AG04450 (cell line): Measurements from ENCODE around the gene FRAS1. TPM values are rescaled to one million over a fixed set of nuclear protein-coding genes. Genes with fewer than 3 reads are reported as not detected.

Experiments
- CTCF ChIA-PET: fragments of 300-600, 350-600 bp; formaldehyde crosslinking; extraction: SDS; loops from one replicate; lab custom pipeline; 2022; ENCODE audit warnings: antibody characterized with exemption, inconsistent platforms; lab: Charles Lee
- POLR2A ChIA-PET: fragments of 350-600 bp; formaldehyde crosslinking; extraction: SDS; loops from one replicate; lab custom pipeline; 2021; ENCODE audit warnings: antibody characterized with exemption, inconsistent platforms; lab: Yijun Ruan, JAX
- DNase-seq: peaks from one replicate; pipeline ENCODE4 v3.0.0-alpha.2; 2011; ENCODE audit warnings: low read depth, low spot score
- H3K27ac ChIP-seq: one replicate; pipeline ENCODE4 v1.5.1; 2012; ENCODE audit warnings: low read depth, low read length, control low read depth
- H3K27me3 ChIP-seq: one replicate; pipeline ENCODE4 v1.6.0; 2012; ENCODE audit warnings: low read length; ENCODE audit not compliant: control insufficient read depth, insufficient read depth
- H3K4me3 ChIP-seq: 2 replicates; pipeline ENCODE4 v1.5.1; 2011; ENCODE audit warnings: mild to moderate bottlenecking, low read depth, low read length, control low read depth
- H3K9me3 ChIP-seq: 2 replicates; pipeline ENCODE4 v1.5.1; 2012; ENCODE audit warnings: low read length; ENCODE audit not compliant: control insufficient read depth, insufficient read depth
- polyA plus RNA-seq: library from polyadenylated mRNA; depleted of rRNA; stranded (reverse); fragments of >200 nt; gene quantifications from 2 replicates; pipeline ENCODE4 v1.2.3, GENCODE V29; 2011
- TF ChIP-seq, protein P1 (sequence below): IDR thresholded peaks from 2 replicates; pipeline ENCODE4 v1.5.1; 2011; ENCODE audit warnings: low read depth, low read length, control low read depth, inconsistent platforms

FRAS1 gene
- polyA plus RNA-seq, 1 experiment, result 0.21 TPM

DNA sequence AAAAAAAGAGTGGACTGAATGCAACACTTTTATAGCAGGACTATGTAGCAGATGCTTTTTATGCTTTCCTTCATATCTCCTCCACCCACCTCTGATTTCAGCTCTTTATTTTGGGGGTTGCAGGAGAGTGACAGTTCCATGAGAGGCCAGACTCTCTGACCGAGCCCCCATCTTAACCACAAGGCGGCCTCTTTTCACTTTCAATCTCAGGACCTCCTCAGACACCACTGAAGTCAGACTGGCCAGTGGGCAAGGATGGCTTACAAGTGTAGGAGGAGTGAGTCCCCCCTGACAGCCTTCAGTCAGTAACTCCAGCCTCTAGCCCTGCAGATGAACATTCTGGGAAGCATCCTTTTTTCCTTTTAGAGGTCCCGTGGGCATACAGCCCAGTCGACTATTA is 140.8 kb downstream of the FRAS1 start:
- CTCF ChIA-PET, result no interaction called here

DNA sequence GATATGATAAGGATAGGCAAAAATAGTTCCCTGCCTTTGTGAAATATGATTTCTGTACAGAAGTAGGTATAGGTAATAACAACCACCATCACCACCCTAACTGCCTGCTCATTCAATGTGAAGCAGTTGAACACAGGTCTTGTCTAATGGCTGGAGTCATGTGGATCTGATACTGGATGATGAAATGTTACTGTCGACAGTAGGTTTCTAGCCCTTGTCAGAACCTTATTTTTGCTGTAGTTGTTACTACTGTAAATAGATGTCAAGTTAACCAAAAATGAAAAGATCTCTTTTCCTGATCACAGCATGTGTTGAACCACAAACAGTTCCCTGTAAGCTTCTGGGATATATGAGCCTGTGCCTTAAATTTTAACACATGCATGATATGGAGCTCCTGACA is 142.9 kb downstream of the FRAS1 start:
- H3K9me3 ChIP-seq, result peaks cover 3% of the 10 kb centered on the region; the same call in 1 of the 2 replicates
- CTCF ChIA-PET, result no interaction called here
- no peak for DNase-seq
- POLR2A ChIA-PET, result no interaction called here
- H3K27me3 ChIP-seq, result peaks cover 2% of the 10 kb centered on the region
- no peak overlapping the region for H3K27ac ChIP-seq
- TF ChIP-seq, protein P1, sequence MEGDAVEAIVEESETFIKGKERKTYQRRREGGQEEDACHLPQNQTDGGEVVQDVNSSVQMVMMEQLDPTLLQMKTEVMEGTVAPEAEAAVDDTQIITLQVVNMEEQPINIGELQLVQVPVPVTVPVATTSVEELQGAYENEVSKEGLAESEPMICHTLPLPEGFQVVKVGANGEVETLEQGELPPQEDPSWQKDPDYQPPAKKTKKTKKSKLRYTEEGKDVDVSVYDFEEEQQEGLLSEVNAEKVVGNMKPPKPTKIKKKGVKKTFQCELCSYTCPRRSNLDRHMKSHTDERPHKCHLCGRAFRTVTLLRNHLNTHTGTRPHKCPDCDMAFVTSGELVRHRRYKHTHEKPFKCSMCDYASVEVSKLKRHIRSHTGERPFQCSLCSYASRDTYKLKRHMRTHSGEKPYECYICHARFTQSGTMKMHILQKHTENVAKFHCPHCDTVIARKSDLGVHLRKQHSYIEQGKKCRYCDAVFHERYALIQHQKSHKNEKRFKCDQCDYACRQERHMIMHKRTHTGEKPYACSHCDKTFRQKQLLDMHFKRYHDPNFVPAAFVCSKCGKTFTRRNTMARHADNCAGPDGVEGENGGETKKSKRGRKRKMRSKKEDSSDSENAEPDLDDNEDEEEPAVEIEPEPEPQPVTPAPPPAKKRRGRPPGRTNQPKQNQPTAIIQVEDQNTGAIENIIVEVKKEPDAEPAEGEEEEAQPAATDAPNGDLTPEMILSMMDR, result no peak
- H3K4me3 ChIP-seq, result no peak overlapping the region

More for the DNA sequence above, 140.8 kb downstream of the FRAS1 start:
- POLR2A ChIA-PET, result no interaction called here
- peaks cover 2% of the 10 kb centered on the region for H3K27me3 ChIP-seq
- no peak overlapping the region for H3K27ac ChIP-seq
- H3K4me3 ChIP-seq, result no peak overlapping the region
- TF ChIP-seq, protein P1, result no peak
- no peak for DNase-seq
- H3K9me3 ChIP-seq, result peaks cover 3% of the 10 kb centered on the region; the same call in 1 of the 2 replicates

DNA sequence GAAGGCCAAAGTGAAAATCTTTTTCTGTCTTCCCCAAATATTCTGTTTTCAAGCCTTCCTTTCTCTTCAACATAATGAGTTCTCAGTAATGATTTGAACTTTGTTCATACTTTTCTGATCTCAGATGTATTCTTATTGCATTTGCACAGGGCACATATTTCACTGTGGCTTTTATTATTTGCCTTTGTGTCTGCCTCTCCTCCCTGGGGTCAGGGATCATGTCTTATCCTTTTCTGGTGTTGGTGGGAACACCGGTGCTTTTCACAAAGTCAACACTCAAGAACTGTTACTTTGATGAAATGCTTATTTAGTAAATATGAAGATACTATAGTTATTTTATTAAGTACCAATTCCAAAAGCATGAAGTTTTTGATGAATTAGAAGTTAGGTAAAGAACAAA is 143.8 kb downstream of the FRAS1 start:
- Histone ChIP-seq H3K4me3 (no peak overlapping the region), H3K9me3 (no peaks in the 10 kb centered on the region), H3K27me3 (peaks cover 2% of the 10 kb centered on the region), H3K27ac (no peak overlapping the region)
- no peak for DNase-seq
- ChIA-PET CTCF (no interaction called here), POLR2A (no interaction called here)
- TF ChIP-seq, protein P1, result no peak

DNA sequence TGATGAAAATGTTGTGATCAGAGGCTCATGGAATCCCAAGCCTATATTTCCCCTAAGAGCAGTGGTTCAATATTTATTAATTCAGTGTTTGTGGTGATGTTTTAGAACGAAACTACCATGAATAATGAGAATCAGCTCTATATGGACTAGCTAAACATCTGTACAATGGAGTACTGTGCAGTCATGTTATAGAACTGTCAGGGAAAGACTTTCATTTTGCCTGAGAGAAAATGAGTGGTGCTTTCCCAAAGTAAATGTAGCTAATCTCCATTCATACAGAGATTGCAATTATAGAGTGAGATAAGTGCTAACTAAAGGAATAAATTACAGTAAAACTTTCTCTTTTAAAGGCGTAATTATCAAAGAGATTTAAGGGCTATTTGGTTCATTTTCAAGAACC is 147.1 kb downstream of the FRAS1 start:
- TF ChIP-seq, protein P1, result no peak

DNA sequence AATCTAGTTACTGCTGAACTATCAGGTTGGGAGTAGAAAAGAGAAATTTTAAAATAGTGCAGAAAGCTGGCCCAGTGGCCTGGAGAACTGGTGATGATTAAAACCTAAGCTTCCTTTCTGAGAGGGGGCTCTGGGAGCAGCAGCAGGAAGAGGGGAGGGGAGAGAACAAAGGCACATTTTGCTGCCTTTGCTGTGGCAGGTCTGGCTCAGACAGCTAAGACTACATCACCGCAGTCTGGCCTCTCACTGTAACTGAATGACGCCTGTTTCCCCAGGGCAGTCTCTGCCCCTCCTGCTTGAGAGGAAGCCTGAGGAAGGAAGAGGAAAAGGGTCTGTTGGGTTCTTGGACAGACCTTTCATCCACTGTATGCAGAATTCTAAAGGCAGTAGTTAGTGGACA is 148.5 kb downstream of the FRAS1 start:
- TF ChIP-seq, protein P1, result no peak
- POLR2A ChIA-PET, result no interaction called here
- DNase-seq, result no peak
- CTCF ChIA-PET, result no interaction called here
- Histone ChIP-seq H3K4me3 (no peak overlapping the region), H3K9me3 (no peaks in the 10 kb centered on the region), H3K27me3 (no peaks in the 10 kb centered on the region), H3K27ac (no peak overlapping the region)

More for the DNA sequence above, 147.1 kb downstream of the FRAS1 start:
- Histone ChIP-seq H3K9me3 (no peaks in the 10 kb centered on the region), H3K27ac (no peak overlapping the region), H3K27me3 (no peaks in the 10 kb centered on the region), H3K4me3 (no peak overlapping the region)
- DNase-seq, result no peak
- POLR2A ChIA-PET, result no interaction called here
- CTCF ChIA-PET, result no interaction called here
